Measurements from ENCODE around the gene UBE3B.

Gene UBE3B

DNA sequence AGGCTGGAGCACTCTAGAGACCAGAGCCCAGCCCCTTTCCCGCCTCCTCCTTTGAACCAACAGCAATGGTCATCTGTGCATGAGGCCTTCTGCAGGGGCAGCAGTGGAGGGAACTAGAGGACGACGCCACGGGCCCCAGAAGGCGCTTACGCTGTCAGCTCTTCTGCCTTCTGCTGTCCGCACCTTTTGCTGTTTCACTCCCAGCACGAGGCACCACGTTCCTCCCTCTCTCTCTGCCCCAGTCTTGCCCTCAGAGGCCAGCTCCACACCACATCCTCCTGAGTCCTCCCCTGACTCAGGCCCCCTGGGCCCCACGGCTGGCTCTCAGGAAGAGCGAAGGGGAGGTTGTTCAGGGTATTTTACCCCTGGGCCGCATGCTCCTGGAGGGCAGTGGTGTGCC lies 80.4 kb downstream of the UBE3B start:
- DNase-seq = no peak

DNA sequence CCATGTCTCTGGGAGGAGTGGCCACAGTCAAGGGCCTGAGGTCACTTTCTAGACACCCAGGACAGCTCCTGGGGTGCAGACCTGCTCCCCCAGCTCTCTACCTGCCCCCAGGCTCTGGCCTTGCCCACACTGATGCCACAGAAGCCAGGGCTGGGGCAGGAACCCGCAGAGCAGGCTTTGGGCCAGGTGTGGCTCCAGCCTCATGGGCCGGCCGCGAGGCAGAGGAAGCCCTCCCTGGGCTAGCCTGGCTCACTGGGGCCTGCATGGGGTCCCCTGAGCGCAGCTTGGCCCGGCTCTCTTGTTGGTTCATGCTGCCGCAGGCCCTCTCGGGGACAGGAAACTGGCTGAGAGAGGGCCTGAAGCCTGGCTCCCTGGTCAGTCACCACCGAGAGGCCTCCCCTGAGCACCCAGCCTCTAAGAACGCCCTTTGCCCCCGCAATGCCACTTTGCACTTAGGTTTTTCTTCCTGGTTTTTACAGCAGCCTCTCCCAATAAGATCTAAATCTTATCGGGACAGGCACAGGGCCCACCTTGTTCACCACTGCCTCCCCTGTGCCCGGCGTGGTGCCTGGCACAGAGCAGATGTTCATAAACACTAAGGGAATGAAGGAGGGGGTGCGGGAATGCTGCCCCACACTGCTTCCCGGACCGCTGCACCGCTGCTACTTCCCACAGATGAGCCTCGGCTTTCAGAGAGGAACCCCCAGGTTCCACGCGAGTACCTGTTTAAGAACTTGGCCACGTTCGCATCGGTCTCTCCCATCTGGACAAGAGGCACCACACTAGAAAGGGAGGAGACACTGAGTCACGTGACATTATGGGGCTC lies 81.2 kb downstream of the UBE3B start:
- DNase-seq = no peak

DNA sequence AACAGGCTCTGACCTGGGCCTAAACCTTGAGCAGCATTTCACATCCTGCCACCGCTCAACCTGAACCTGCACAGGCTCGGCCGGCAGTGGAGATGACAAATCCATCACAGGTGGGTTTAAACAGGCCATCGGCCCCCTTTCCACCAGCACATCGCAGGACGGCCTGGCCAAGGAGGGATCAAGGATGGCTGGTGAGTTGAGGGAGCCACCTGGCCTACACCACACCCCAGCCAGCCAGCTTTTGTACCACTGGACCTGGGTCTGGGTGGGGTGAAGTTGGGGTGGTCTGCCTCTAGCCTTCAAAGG lies 81.7 kb downstream of the UBE3B start:
- DNase-seq = no peak

DNA sequence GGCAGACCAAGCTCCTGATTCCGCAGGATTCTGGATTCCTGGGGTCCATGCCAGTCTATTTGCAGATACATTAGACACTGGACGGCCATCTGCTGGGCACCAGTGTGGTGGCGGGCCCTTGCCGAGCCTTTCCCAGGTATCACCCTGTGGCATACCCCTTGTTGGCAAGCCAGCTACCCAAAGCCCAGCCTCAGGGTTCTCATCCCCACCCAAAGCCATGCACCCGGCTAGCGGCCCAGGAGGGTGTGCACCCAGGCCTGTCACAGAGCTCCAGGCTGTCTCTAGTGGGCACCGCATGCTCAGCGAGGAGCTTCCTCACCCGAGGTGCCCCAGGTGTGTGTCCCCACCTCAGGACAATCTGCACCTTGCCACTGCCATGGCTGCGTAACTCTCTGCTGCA lies 82.2 kb downstream of the UBE3B start:
- DNase-seq = no peak

DNA sequence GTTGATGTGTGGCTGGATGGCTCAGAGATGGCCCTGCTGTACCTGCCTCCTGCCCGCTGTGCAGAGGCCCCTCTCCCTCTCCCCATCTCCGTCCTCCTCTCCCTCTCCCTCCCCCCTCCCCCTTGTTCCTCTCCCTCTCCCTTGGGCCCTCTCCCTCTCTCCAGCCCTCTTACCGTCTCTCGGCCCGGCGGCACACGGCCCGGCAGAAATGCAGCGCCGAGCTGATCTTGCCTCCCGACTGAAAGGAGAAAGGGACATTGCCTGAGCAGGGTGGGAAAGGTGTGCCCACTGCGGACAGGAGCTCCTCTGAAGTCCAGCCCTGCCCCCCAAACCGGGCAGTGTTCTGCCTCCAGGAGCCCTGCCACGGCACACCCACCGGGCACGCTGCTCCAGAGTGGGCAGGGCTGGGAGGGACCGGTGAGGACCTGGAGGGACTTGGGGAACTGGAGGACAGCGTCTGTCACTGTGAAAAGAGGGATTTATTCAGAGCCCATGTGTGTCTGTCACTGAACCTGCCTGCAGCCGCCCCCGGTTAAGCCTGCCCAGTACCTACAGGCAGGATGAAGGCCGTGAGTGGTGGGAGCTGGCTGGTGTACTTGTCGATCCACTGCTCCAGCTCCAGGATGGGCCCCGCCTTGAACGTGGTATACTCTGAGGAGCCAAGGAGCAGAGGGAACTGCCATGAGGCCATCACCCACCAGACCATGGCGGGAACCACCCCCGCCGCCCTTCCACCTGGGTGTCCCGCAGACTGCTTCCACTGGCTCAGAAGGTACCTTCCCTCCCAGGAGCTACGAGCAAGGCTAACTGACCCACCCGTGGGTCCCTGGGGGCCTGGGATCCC lies 83.7 kb downstream of the UBE3B start:
- DNase-seq = no peak

DNA sequence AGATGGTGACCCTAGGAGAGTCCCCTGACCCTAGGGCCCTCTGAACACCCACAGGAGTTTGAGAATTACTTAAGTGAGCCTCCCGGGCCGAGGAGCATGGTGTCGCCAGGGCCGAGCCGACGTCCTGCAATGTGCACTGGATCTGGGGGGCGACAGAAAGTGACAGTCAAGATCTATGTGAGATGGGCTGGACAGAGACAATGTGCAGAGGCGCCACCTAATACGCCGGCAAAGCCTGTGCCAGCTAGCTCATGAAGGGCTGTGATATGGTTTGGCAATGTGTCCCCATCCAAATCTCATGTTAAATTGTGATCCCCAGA lies 84.2 kb downstream of the UBE3B start:
- no peak for DNase-seq

DNA sequence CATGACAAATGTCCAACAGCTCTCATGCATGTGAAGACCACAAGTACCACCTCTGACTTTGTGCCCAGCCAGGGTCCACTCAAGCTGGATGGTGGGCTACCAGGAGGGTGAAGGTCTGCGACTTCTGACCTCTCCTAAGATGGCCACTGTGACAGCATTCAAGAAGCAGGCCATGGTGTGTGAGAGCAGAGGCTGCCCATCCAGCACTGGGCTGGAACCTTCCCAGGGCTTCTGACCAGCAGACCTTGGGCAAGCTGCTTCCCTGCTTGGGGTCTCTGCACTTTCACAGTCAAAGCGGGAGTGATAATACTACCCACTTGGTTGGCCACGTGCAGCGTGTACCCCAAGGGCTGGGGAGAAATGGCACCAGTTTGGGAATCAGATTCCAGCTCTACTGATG lies 85.4 kb downstream of the UBE3B start:
- no peak for DNase-seq

DNA sequence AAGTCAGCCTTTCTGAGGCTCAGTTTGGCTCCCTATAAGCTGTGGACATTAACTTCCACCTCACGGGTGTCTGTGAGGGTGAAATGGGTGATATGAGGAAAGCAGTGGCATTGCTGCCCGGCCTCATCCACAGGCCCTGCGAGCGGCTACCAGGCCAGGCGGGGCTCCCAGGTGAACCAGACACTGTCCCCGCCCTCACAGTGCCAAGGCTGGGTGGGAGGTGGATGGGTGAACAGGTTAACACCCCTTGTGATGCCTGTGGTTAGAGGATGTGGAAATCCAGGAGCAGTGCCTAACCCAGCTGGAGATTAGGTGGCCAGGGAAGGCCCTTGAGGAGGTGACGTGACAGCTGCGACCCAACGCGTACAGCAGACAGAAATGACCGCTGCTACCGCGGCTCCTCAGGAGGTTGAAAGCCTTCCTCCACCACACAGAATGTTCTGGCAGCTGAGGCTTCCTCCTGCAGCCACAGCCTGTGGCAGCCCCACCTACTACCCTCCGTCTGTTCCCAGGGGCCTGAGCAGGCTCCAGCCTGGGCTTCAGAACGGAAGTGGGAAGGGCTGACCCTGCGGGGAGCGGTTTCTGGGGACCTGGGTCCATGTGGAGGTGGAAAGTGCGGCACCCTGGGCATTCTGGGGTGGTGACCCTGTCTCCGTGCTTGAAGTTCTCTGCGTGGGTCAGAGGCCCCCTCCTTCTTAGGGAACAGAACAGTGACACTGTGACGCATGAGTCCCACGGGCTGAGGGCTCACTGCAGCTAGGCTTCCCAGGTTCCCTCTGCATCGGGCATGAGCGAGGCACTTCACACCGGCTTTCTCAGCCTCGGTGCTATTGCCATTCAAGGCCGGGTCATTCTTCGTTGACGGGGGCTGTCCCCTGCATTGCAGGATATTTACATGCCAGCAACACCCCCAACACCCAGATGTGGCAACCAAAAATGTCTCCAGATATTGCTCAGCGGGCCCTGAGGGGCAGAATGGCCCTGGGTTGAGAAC lies 86.2 kb downstream of the UBE3B start:
- no peak for DNase-seq

DNA sequence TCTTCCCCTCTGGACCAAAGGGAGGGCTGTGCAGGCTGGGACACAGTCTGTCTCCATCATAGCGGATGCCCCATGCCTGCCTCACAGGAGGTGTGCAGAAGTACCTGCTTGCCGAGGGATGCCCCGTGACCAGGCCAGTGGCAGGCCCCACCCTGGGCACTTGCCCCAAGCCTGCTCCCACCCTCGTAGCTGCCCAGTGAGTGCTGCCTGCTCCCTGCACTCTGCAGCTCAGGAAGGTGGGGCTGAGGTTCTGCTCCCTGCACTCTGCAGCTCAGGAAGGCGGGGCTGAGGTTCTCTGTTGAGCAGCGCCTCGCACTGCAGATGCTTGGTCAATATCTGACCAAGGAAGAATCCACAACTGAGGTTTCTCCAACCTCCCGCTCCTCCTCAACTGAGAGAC lies 89.0 kb downstream of the UBE3B start:
- DNase-seq = no peak

DNA sequence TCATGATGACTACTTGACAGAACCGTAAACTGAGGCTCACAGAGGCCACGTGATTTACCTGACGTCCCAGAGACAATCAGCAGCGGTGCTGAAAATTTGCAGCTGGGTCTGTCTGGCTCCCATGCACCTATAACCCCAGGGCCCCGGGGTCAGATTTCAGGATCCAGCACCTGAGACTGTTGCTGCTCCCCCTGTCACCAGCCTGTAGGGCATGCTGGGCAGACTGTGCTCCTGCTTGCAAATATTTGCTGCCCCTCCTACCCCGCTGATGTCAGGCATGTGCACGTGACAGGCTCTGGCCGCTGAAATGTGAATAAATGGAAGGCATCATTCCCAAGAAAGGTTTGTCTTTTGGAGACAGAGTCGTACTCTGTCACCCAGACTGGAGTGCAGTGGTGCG lies 89.9 kb downstream of the UBE3B start:
- no peak for DNase-seq

DNA sequence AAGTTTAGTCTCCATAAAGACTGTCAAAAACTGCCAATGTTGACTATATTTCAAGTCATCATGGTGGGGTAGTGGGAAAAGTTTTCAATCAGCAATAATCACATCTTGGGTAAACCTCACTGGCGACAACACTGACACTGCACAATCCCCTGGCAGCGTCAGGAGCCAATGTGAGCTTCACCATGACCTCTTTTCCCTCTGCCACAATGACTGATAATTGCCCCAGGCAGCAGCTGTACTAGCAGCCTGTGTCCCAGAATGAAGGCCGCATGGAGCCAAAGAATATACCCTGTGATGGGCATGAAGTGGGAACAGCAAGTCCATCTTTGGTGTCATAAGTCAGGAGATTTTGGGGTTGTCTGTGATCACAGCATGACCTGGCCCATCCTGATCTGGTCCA lies 90.5 kb downstream of the UBE3B start:
- DNase-seq = no peak

DNA sequence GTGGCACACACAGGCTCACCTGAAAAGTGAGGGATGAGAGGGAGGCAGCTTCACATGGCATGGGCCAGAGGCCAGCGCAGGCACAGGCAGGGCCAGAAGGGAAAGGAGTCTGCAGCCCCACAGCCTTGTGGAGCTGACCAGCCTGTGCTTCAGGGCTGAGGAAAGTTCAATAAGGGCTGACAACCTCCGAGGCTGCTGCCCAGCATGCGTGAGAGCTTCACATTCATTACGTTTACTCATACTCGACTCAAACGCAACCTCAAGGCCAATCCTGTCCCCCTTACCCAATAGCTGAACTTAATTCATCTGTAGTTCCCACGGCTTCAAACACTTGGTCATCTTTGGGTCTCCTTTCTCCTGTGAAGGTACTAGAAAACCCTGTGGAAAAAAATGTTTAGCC lies 91.1 kb downstream of the UBE3B start:
- DNase-seq = no peak

DNA sequence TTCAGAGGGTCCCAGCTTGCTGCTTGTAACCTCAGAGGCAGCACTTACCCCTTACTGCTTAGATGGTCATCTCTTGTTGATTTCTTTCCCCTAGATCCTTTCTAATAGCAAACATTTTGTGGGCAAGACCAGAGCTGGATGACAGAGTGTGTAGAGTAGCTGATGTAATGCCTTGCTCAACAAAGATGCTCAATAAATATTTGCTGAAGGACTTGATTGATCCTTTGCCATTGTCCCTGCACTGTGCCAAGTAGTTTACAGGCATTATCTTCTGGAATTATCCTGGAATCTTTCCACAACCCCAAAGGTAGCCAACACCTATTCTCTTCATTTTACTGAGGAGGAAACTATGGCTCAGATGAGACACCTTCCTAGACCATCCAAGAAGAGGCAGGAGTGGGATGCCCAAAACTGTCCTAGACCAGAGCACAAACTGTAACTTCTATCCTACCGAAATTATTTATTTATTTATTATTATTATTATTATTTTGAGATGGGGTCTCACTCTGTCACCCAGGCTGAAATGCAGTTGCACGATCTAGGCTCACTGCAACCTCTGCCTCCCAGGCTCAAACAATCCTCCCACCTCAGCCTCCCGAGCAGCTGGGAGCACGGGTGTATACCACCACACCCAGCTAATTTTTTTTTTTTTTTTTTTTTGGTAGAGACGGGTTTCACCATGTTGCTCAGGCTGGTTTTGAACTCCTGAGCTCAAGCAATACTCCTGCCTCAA lies 94.5 kb downstream of the UBE3B start:
- no peak for DNase-seq

DNA sequence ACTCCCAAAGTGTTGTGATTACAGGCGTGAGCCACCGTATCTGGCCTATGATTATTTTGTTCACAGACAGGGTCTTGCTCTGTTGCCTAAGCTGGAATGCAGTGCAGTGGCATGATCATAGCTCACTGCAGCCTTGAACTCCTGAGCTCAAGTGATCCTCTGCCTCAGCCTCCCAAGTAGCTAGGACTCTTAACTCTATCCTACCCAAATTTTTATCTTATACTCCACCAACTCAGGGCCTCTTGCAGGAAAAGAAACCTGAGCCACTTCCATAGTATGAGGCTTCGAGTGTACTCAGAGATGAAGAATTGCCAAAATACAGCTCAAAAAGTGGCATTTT lies 95.0 kb downstream of the UBE3B start:
- no peak for DNase-seq

DNA sequence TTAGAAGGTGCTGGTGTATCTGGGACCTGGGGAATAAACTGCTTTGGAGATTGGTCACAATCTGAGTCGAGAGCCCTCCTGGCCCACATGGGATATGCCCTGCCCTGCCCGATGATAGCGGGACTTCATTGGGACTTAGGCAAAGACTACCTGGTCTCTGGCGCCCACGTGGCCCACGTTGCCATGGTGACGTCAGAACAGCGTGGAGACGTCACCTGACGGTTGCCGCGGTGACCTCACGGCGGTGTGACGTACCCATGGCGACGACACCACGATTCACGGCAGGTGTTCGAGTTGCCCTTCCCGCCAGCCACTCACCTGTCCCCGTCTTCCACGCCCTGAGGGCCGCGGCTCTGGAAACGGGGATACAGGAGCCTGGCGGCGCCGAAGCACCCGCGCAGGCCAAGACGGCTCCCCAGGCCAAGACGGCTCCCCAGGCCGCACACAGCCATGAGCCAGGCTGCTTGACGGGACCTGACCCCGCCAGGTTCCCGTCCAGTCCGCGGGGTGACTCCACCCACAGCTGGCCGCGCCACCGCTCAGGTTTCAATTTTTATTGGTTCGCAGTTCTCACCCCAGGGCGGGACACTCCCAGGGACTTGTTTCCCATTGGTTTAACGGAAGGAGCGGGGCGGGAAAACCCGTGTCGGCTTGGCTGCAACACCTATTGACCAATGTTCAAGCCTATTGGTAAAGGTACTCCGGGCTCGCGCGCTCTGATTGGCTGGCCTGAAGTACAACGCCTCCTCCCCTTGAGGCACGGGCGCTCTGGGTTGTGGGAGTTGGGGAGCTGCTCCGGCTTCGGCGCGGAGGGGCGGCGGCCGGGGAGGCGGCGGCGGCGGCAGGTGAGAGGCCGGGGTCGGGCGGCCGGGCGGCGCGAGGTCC lies 95.8 kb downstream of the UBE3B start, which contains the start of the genes MMAB and MVK:
MMAB (minus strand) TSS at position 476 of the 885 bp plus-strand sequence; CDS start at position 452, 24 bp downstream.
MVK (plus strand) TSS at position 766 of the 885 bp plus-strand sequence. CDS start 1,029 bp downstream, outside the sequence.
- peak; percentile 99 to 100 for DNase-seq

DNA sequence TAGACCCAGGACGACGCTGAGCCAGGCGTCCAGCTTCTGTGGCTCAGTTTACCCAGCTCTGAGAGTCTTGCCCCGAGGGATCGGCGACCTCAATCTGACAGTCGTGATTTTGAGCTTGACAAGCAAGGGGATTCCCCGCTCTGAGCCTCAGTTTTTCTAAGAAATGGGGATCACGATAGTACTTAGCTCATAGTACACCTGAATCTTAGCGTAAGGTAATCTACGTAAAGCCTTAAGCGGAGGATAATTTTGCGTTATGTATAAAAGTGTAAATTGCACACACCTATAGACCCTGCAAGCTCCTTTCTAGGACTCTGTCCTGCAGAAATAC lies 96.4 kb downstream of the UBE3B start:
- no peak for DNase-seq

DNA sequence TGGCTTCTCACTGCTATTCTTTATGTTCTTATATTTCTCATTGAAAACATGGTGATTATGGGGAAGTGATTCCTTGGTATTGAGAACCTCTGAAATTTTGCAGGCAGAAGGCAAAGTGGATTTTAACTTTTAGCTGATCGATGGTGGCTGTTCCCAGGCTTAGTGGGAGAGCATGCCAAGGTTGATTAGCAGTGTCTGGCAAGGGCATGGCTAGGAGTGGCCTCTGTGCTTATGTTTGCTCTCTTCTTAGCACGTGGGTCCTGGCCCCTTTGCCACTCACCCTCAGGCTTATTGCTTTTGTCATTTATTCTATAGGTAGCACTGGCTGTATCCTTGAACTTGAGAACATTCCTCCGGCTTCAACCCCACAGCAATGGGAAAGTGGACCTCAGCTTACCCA lies 98.2 kb downstream of the UBE3B start:
- DNase-seq = no peak

DNA sequence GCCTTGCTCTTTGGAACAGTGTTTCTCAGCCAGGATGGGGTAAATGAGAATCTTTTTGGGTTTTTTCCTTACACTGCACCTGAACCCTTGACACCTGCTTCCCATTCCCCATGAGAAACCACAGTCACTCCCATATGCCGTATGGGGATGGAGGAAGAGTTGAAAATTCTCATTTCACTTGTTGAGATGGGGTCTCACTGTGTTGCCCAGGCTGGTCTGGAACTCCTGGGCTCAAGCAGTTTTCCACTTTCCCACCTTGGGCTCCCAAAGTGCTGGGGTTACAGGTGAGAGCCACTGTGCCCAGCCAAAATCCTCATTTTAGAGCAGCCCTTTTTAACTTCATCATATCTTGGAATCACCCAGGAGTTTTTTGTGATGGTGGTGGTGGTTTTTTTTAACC lies 99.9 kb downstream of the UBE3B start:
- no peak for DNase-seq

DNA sequence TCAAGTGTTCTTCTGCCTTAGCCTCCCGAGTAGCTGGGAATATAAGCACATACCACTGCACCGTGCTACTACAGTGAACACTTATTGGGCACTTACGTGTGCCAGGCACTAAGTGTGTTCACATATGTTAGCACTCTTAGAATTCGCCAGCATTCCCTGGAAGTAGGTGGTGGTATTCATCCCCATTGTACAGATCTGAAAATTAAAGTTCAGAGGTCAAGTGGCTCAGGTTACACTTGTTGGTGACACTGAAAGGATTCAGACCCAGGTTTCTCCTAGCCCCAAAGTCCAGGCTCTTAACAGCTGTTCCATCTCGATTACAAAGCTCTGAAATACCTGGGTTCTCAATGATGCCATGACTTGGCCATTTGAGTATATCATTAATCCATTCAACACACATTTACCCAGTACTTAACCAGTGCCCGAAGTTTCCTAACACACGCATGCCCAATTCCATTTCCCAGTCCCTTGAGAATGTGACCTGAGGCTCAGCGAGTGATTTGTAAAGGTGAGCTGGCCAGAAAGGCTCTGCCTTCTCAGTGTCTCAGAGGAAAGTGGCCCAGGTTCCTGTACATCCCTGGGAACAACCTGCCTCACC lies 101.0 kb downstream of the UBE3B start:
- DNase-seq = no peak

DNA sequence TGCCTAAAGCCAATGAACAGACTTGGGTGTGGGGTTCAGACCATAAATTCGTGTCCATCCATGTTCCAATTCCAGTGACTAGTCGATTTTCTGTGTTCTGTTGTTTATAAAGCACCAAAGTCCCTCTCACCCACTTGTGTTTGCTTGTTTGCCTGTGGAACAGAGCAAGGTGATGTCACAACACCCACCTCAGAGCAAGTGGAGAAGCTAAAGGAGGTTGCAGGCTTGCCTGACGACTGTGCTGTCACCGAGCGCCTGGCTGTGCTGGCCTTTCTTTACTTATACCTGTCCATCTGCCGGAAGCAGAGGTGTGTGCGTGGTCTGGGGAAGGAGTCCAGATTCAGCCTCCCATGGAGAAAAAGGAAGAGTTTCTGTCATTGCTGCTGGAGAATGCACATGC lies 102.2 kb downstream of the UBE3B start:
- DNase-seq = no peak

DNA sequence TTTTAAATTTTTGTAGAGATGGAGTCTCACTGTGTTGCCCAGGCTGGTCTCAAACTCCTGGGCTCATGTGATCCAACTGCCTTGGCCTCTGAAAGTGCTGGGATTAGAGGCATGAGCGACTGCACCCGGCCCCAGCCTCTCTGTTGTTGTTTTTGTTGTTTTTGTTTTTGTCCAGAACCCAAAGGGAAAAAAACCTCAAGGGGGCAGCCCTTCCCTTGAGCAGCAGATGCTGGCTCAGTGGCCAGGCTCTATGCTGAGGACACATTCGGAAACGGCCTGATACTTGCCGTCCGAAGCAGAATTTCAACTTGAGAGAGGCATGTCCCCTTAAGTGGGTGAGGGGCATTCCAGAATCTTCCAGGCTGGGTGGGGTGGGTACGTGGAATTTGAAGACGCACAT lies 102.8 kb downstream of the UBE3B start:
- no peak for DNase-seq

Measured in NCI-H2081 (cell line).